Measurements from ENCODE around the gene DPP6. TPM values are rescaled to one million over a fixed set of nuclear protein-coding genes. Genes with fewer than 3 reads are reported as not detected.

The DPP6 gene
- total RNA-seq, 2 experiments from 2014 or later, result not detected

GRCh38 chr7:154559454-154559853 is 507.3 kb downstream of the DPP6 start:
- Mint-ChIP-seq H3K27me3 (no peaks in the 10 kb centered on the region), H3K27ac (no peak overlapping the region), H3K9me3 (peaks cover 5% of the 10 kb centered on the region), H3K4me1 (ENCODE audit: low read depth) (no peaks in the 10 kb centered on the region), H3K4me3 (no peak overlapping the region), H3K36me3 (ENCODE audit: low read depth) (no peaks in the 10 kb centered on the region)
- DNase-seq (no peak), ATAC-seq (ENCODE audit: poor library complexity) (no peak)
- intact Hi-C loops (cut with DNase I, micrococcal nuclease), result no loop called here
- ChIA-PET CTCF (no interaction called here), POLR2A (no interaction called here)
- H3K4me3 ChIP-seq (ENCODE audit: low read length), result no peak overlapping the region
- no peaks in the 10 kb centered on the region for H3K4me1 ChIP-seq (ENCODE audit: insufficient read depth, low read length)
- TF ChIP-seq, protein P1, sequence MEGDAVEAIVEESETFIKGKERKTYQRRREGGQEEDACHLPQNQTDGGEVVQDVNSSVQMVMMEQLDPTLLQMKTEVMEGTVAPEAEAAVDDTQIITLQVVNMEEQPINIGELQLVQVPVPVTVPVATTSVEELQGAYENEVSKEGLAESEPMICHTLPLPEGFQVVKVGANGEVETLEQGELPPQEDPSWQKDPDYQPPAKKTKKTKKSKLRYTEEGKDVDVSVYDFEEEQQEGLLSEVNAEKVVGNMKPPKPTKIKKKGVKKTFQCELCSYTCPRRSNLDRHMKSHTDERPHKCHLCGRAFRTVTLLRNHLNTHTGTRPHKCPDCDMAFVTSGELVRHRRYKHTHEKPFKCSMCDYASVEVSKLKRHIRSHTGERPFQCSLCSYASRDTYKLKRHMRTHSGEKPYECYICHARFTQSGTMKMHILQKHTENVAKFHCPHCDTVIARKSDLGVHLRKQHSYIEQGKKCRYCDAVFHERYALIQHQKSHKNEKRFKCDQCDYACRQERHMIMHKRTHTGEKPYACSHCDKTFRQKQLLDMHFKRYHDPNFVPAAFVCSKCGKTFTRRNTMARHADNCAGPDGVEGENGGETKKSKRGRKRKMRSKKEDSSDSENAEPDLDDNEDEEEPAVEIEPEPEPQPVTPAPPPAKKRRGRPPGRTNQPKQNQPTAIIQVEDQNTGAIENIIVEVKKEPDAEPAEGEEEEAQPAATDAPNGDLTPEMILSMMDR (IDR thresholded peaks at IDR 0.05), result no peak
- H3K36me3 ChIP-seq (ENCODE audit: insufficient read depth, low read length), result no peaks in the 10 kb centered on the region
- no peaks in the 10 kb centered on the region for H3K9me3 ChIP-seq (ENCODE audit: control insufficient read depth in 1 of 2, insufficient read depth in 1 of 2, low read length in 2 of 2)
- H3K27ac ChIP-seq (ENCODE audit: low read depth in 1 of 2, low read length in 2 of 2), result no peak overlapping the region
- no peaks in the 10 kb centered on the region for H3K27me3 ChIP-seq (ENCODE audit: control insufficient read depth in 1 of 2, insufficient read depth in 2 of 2, low read length in 2 of 2)

GRCh38 chr7:154564676-154565075 is 512.5 kb downstream of the DPP6 start:
- Mint-ChIP-seq H3K4me3 (no peak overlapping the region), H3K27ac (no peak overlapping the region), H3K9me3 (peaks cover 2% of the 10 kb centered on the region), H3K36me3 (ENCODE audit: low read depth) (no peaks in the 10 kb centered on the region), H3K4me1 (ENCODE audit: low read depth) (no peaks in the 10 kb centered on the region), H3K27me3 (no peaks in the 10 kb centered on the region)
- TF ChIP-seq, protein P1 (IDR thresholded peaks at IDR 0.05), result no peak
- Histone ChIP-seq H3K27me3 (ENCODE audit: control insufficient read depth in 1 of 2, insufficient read depth in 2 of 2, low read length in 2 of 2) (no peaks in the 10 kb centered on the region), H3K9me3 (ENCODE audit: control insufficient read depth in 1 of 2, insufficient read depth in 1 of 2, low read length in 2 of 2) (peaks cover 0 to 6% of the 10 kb centered on the region in 2 experiments), H3K4me3 (ENCODE audit: low read length) (no peak overlapping the region), H3K27ac (ENCODE audit: low read depth in 1 of 2, low read length in 2 of 2) (no peak overlapping the region), H3K36me3 (ENCODE audit: insufficient read depth, low read length) (no peaks in the 10 kb centered on the region), H3K4me1 (ENCODE audit: insufficient read depth, low read length) (no peaks in the 10 kb centered on the region)
- ChIA-PET POLR2A (no interaction called here), CTCF (no interaction called here)
- ATAC-seq (ENCODE audit: poor library complexity) (no peak), DNase-seq (no peak)
- intact Hi-C loops (cut with DNase I, micrococcal nuclease), result no loop called here

DNA sequence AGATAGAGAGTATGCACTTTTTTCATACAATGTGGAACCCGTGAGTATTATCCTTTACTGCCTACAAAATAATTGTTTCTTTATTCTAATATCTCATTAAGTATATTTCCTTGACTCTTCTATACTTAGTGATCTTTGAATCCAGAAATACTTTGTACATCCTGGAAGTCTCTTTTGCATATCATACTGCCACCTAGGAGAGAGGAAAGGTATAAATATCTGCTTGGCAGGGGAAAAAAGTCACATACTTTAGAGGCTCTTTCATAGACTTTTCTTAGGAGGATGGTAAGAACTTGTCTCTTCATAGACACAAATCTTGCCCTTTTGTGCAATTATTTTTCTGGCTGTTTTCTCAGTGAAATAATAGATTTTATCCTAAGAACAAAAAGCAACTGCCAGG is 514.7 kb downstream of the DPP6 start:
- no peak for DNase-seq
- H3K4me1 Mint-ChIP-seq (ENCODE audit: low read depth), result no peaks in the 10 kb centered on the region
- no peaks in the 10 kb centered on the region for H3K27me3 Mint-ChIP-seq
- no peak for ATAC-seq (ENCODE audit: poor library complexity)
- no peaks in the 10 kb centered on the region for H3K4me1 ChIP-seq (ENCODE audit: insufficient read depth, low read length)
- no peak overlapping the region for H3K27ac ChIP-seq (ENCODE audit: low read depth in 1 of 2, low read length in 2 of 2)
- peaks cover 2% of the 10 kb centered on the region for H3K9me3 Mint-ChIP-seq
- CTCF ChIA-PET, result no interaction called here
- H3K36me3 ChIP-seq (ENCODE audit: insufficient read depth, low read length), result no peaks in the 10 kb centered on the region
- intact Hi-C loops (cut with DNase I, micrococcal nuclease), result no loop called here
- POLR2A ChIA-PET, result no interaction called here
- no peaks in the 10 kb centered on the region for H3K36me3 Mint-ChIP-seq (ENCODE audit: low read depth)
- no peak overlapping the region for H3K27ac Mint-ChIP-seq
- no peak overlapping the region for H3K4me3 Mint-ChIP-seq
- H3K9me3 ChIP-seq (ENCODE audit: control insufficient read depth in 1 of 2, insufficient read depth in 1 of 2, low read length in 2 of 2), result peaks cover 0 to 6% of the 10 kb centered on the region in 2 experiments
- TF ChIP-seq, protein P1 (IDR thresholded peaks at IDR 0.05), result no peak
- no peaks in the 10 kb centered on the region for H3K27me3 ChIP-seq (ENCODE audit: control insufficient read depth in 1 of 2, insufficient read depth in 2 of 2, low read length in 2 of 2)
- H3K4me3 ChIP-seq (ENCODE audit: low read length), result no peak overlapping the region

Data from CD4-positive, alpha-beta T cell (primary cell).